Non-pigmented ciliary epithelial cell (primary cell): ENCODE results near the gene OR11A1.

ENCODE experiments used
- DNase-seq: peaks from one replicate; pipeline ENCODE4 v3.0.0-alpha.2; 2010; ENCODE audit warnings: low read depth

OR11A1 gene, protein sequence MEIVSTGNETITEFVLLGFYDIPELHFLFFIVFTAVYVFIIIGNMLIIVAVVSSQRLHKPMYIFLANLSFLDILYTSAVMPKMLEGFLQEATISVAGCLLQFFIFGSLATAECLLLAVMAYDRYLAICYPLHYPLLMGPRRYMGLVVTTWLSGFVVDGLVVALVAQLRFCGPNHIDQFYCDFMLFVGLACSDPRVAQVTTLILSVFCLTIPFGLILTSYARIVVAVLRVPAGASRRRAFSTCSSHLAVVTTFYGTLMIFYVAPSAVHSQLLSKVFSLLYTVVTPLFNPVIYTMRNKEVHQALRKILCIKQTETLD

DNA sequence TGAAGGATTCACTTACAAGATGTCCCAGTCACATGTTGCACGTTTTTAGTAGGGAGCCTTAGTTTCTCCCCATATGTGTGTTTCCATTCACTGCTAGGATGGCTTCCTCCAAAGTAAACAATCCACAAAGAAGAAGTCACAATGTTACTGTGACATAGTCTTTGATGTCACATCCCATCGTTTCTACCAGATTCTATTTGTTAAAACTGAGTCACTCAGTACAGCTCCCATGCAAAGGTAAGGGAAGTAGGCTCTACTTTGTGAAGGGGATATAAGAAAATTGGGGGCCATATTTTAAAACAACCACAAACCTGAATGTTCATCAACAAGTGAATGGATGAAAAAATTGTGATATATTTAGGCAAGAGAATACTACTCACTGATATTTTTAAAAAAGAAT lies at the start of gene OR11A1, which contains the start of gene OR2H1:
Gene OR11A1, minus strand, starts transcription at position 101 of the 400 bp plus-strand sequence. CDS start 29,430 bp downstream, outside the sequence.
Gene OR2H1, plus strand, starts transcription at position 185 of the 400 bp plus-strand sequence. CDS start 4,615 bp downstream, outside the sequence.
- no peak for DNase-seq

DNA sequence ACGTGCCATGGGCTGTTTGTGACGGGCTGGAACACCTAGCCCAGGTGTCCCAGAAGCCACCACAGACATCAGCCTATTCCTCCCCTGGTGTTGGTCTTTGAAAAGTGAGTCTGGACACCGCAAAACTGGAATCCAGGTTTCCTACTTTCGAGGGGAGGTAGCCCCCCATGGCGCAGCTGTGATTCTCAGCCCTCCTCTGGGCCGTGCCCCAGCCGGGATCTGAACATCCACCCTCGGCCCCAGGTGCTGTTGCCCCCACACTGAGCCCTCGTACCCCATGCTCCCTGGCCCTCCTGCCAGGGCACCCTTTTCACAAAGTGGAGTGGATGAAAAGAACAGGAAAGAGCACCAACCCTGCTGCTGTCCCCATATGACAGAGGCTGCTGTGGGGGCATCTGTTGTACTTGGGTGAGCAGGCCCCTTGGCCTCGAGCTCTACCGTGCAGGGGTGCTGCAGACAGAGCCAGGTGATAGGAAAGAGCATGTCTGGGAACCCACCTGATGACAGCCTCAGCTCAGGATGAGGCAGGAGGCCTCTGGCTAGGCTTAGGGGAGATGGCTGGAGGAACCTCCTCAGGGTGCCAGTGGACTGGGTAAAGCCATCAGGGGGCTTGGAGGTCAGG lies 49.7 kb upstream of the OR11A1 start:
- no peak for DNase-seq

DNA sequence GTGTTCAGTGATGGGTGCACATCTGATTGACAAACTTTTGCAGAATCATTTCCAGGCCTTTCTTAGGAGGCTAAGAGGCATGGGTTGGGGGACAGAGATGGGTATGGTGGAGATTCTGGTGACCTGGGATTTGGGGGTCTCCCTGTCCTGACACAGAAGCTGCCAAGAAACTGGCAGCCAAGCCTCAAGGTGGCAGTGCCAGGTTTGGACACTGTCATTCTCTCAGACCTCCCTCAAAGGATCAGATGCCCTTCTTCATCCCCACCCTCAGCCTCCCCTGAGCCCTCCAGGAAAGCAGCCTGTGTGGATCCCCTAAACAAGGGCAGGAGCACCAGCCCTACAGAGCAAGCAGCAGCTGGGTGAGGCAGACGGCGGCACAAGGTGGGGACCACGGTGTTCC lies 48.9 kb upstream of the OR11A1 start:
- no peak for DNase-seq

DNA sequence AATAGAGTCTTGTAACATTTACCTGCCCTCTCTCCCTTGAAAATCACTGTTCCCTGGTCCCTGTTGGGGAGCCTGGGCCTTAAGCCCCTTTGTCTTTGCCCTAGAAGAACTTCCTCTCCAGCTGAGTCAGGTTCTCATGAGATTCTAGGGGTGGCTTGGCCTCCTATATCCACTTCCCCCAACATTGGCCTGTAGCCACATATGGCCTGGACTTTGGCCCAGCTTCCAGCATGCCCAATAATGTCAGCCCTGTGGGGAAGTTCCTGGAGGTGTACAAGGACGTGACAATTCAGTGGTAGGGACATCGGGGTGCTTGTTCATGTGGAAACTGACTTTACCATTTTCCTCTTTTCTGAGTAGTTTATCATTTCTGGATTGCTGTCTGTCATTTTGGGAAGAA lies 48.1 kb upstream of the OR11A1 start:
- no peak for DNase-seq

DNA sequence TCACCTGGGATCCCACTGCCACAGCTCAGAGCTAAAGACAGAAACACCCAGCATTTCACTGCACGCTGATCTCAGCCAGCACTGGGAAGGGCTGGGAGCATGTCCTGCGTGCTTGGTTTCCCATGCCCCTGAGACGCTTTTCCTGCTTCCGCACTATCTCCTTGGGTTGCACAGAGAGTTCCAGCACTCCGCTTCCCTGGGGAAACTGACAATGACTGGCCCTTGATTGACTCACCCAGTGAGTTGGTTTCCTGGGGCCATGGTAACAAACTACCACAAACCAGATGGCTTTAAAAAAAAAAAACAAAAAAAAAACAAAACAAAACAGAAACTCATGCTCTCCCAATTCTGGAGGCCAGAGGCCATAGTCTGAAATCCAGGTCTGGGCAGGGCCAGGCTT lies 45.7 kb upstream of the OR11A1 start:
- DNase-seq: no peak

DNA sequence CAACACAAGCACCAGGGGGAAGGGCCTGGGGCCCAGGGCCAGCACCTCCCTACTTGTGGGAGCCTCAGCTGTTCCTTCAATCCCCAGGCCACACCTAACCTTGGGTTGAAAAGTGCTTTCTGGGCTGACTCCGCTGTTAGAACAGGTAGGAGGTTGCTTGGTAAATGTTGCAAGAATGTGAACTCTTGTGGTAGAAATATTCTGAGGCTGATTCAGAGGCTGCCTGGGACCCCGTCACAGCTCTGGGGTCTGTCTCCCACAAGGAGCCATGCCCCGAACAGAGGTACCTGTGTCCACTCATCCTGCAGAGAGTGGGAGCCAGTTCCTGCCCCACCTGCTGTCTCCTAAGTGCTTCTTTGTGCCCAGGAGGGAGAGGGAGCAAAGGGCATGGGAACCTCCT lies 45.3 kb upstream of the OR11A1 start:
- DNase-seq: no peak

DNA sequence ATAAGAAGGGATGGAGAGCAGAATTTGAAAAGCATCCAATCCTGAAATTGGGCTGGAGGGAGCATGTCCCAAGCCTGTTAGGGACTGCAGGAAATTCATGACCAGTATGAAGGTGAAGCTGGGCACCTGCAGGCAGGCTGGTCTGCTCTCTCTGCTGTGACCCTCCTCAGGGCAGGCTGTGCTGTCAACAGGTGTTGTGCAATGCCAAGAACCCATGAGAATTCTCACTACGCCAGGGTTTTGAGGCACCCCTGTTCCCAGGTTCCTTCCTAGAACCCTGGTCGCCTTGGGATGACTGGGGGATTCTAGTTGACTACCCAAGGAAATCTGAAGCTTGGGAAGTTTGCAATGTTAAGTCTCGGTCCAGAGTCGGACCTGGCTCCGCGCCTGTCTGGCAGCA lies 44.2 kb upstream of the OR11A1 start:
- no peak for DNase-seq

DNA sequence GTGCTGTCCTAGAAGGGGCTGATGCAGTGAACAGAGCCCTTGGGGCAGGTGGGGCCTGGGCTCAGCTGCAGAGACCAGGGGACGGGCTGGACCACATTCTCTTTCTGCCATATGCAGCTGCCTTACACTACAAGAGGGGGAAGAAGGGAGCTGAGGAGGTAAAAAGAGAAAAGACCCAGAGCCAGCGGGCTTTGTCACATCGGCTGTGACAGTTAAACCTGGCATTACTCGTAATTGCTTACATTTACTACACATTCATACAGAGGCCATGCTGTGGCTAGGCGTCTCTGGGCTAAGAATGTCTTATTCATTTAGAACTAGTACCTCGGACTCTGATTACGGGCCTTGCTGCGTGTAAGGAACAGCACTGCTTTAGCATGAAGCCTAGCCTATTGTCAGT lies 43.7 kb upstream of the OR11A1 start:
- DNase-seq: no peak

DNA sequence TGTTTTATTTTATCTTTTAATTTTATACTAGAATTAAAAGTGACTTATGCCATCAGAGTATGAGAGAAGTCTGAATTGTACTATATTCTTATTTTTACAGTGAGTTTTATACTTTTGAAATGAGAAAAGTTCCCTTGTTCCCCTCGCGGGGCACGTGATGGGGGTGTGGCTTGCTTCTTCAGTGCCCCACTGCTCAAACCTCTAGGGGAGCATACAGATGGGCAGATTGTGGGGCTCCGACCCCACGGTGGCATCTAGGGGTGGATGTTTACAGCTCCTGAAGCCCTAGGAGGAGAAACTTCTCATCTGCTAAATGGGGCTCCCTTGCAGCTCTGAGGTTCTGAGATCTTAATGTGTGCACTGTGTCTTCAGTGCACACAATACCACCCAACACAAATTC lies 42.8 kb upstream of the OR11A1 start:
- no peak for DNase-seq

DNA sequence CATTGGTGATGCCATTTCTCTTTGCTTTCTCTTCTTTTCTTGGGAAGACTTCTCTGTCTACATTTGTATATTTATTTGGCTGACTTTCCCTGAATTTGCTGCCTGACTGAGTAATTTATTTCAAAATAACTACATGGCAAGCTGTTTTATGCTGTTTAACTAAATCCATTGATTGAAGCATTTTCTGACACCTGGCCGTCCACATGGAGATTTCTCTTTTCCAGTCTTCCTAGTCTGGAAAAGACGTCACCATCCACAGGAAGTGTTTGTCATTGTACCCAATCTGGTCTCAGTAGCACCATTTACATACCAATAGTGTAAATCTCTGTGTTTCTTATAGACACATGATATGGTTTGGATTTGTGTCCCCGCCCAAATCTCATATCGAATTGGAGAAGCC lies 40.1 kb upstream of the OR11A1 start:
- DNase-seq: no peak

DNA sequence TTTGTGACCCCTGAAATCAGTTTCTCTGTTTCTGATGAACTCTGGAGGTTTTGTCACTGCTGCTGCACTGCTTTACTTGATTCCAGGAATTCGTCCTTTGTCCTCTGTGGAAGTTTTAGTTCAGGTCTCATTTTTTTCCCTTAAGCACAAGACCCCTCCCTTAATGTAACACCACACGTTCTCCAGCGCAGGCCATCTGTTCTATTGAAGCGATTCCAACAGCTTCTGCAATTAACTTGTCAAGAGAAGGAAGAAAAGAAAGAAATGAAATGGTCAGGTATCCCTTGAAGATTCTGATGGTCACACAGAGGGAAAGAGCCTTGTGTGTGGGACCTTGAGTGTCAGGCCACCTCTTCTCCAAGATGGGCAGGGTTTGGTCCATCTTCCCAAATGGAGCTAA lies 38.7 kb upstream of the OR11A1 start:
- DNase-seq: no peak

DNA sequence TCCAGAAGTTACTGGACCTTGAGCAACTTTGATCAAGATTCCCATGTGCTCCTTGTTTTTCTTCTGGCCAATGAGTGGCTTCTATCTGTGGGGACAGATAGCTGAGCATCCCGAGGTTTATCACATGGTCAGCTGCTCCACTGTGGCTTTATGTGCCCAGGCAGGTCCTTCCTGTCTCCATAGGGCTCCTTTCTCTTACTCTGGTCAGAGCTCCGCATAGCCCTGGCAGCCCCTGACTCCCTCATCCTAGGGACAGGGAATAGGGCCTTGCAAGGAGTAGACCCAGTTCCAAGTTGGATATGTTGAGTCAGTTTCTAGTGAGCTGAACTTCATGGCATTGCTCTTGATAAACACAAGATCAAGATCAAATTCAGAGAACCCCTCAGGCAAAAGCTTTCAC lies 37.3 kb upstream of the OR11A1 start:
- DNase-seq: no peak

DNA sequence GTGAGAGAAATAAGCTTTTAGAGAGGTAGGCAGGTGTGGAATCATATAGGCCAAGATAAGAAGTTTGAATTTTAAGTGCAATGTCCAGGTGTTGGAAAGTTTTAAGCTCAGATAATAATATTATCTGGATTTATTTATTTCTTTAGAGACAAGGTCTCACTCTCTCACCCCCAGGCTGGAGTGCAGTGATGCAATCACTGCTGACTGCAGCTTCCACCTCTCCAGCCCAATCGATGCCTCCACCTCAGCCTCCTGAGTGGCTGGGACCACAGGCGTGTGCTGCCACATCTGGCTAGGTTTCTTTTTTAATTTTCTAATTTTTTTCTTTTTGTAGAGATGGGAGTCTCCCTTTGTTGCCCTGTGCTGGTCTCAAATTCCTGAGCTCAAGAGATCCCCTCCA lies 36.4 kb upstream of the OR11A1 start:
- no peak for DNase-seq

DNA sequence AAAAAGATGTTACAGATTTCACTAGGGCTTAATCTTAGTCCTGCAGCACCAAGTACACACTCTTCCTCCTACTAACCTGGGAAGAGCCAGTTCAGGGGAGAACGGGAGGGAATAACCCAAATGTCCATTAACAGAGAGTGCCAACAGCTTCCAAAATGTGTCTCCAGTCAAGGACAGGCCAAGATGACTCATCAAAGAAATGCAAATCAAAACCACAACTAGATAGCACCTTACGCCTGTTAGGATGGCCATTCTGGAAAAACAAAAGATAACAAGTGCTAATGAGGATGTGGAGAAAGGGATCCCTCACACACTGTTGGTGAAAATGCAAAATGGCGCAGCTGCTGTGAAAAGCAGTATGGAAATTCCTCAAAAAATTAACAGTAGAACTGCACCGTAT lies 34.7 kb upstream of the OR11A1 start:
- no peak for DNase-seq

DNA sequence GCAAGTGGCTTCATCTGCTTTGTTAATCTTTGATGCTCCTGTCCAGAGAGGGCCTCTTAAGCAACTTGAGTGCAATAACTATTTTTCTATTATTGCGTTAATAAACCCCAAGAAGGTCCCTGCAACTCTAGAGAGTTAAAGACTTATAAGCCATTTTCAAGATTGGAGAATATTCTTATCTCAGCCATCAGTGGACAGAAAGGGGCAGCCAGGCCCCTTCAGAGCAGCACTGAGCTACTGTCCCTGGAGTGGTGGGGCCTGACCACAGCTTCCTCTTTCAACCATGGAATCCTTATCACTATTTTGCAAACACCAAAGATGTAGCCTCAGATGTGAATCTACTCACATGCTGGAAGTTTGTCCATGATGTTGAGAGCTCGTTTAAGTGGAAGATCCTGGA lies 33.7 kb upstream of the OR11A1 start:
- DNase-seq: no peak

DNA sequence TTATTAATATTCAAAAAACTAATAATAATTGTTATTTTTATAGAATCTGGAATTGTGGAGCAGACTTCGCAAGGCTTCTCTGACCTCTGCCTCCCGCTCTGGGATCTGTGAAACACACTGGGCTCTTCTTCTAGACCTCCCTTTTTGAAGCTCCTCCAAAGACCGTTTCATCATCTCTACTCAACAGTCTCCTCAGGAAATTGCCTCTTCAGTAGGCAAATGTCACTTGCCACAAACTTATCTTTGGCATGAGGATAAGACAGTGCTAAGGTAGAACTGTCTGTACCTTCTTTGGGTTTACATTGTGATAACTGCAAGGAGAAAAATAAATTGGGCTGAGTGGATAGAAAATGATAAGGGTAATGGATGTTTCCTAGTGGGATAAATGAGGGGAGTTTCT lies 33.2 kb upstream of the OR11A1 start:
- DNase-seq: no peak

DNA sequence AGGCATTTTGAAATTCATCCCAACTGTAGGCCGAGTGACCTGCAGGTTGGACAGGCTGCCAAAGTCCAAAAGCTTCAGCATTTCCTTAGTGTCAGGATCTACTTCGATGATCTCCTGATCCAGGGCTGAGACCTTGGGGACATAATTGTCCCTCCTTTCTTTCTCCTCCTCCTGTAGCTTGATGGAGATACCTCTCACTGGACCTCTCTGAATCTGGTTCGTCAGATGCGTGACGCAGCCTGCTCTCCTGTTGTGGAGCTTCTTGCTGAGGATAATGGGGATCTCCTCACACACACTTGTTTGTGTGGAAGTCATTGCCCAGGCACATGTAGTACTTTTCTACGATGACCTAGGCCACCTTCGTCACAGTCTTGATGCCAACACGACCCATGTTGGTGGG lies 32.4 kb upstream of the OR11A1 start:
- DNase-seq: no peak

DNA sequence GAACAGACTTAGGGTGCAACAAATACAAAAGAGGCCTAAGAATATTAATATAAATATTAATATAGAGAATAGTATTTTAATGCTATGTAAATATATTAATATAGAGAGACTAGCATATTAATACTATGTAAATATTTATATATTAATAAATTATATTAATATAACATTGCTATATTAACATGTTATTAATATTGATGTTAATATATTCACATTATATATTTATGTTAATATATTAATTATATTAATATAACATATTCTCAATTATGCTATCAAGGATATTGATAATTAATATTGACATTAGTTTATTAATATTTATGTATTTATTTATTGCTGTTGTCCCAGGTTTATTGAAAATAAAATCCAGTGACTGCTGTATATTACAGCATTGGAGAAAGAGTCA lies 32.0 kb upstream of the OR11A1 start:
- DNase-seq: no peak

DNA sequence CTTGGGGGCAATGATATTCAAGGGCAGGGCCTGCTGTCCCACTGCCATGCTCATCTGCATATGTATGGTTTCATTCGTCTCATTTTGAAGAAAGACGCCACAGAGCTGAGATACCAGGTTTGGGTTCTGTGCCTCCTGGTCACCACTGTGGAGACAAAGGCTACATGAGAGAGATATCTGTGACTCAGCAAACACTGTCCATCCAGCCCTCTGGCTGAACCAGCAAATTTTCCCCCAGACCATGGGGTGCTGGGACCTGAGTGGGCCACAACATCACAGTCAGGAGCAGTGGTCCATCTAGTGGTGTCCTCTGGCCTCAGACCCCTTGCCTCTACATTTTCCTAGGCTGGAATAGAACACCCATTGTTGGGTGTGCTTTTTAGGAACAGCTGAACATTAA lies 30.8 kb upstream of the OR11A1 start, which contains the start of gene MAS1L:
Gene MAS1L, minus strand, starts transcription at position 297 of the 400 bp plus-strand sequence. Its CDS starts 54 bp downstream, at position 243.
- DNase-seq: no peak

DNA sequence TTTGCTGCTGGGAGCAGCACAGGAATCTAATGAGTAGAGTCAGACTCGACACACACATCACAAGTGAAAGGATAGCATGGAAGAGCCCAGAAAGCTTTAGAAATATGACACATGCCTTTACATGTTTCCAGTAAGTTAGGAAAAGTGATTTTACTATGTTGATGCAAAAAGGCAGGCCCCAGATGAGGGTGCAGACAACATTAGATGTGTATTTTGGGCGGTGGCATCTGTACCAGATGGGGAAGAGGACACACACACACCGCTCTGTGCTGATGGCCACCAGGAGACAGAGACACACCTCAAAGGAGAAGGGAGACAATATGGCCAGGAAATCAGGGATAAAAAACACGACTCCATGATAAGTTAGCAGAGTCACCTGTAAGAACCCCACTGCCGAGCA lies 30.3 kb upstream of the OR11A1 start:
- no peak for DNase-seq

DNA sequence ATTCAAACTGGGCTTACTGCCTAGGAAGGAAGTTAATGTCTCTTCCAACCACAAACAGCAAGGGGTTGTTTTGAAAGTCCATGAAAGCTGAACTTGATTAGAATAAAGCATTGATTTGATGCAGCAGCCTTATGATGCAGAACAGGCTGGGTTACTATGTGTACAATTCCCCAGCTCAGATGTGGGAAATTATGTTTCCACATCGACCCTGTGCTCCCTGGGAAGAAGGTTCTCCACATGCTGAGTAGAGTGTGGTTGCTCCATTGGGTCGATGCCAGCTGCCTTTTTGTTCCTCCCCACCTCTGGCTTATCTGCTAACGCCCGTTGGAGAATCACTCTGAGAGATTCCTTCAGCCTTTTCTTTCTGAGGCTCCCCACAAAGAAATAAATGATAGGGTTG lies 29.7 kb upstream of the OR11A1 start:
- no peak for DNase-seq

DNA sequence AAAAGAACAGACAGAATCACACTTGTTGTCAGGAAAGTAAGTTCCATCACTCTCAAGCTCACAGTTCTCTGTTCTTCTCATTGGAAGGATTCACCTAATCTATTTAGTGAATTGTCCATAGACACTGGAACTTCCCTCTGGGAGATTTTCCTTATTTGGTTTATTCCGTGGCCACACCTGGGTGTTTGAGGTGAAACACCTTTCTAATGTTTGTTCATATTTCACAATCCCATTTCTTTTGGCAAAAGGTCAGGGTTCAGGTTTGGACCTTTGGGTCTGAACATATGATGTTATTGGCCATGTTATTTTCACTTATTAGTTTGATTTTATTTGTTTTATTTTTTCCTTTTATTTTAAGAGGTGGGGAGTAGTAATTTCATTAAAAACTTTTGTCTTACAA lies 26.9 kb upstream of the OR11A1 start:
- DNase-seq: no peak

DNA sequence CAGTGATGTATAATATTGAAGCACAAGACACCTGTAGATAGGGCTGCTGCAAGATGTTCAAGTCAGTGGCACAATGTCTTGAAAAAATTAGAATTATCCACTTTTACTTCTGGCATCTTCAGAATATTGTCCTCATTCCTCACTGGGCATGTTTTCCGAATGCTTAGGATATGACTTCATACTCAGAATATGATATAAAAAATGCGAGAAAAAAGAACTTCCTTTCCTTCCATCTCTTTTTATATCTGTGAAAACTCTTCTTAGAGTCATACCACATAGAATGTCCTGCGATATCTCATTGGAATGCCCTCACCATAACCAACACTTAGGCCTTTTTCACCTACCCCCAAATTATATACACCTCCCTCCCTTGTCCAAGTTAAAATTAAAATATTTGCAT lies 26.3 kb upstream of the OR11A1 start:
- DNase-seq: no peak

DNA sequence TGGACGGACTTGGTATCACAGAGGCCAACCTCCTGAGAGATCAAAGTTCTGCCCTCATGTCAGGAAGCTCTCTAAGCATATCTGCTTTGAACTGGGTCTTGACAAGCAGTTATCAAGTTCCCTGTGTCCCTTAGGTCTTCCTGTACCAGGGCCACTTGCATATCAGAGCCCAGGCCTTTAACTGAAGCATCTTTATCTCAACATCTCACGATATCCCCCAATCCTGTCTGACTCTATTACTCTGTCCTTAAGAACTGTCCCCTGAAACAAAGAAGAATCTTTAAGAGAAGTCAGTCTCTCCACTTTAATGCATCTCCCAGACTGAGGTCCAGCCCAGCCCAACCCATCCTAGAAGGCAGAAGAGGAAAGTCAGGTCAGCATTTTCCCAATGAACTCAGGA lies 22.7 kb upstream of the OR11A1 start:
- DNase-seq: no peak
